ENCODE measurements around the gene CDK15.

The CDK15 gene

GRCh38 chr2:201788371-201788770 lies 18.0 kb upstream of the CDK15 start:
- Histone ChIP-seq H3K27me3 (ENCODE audit: control insufficient read depth, insufficient read depth, low read length, poor library complexity, severe bottlenecking) (no peaks in the 10 kb centered on the region), H3K4me3 (ENCODE audit: insufficient read depth, low read depth, low read length) (no peak overlapping the region), H3K27ac (ENCODE audit: insufficient read depth, low read depth, low read length, poor library complexity, severe bottlenecking) (no peak overlapping the region), H3K4me1 (ENCODE audit: control insufficient read depth, insufficient read depth, low read length) (no peaks in the 10 kb centered on the region), H3K36me3 (ENCODE audit: control insufficient read depth, insufficient read depth, low read length) (no peaks in the 10 kb centered on the region), H3K9me3 (ENCODE audit: control insufficient read depth, low read length) (no peaks in the 10 kb centered on the region)
- WGBS, 2 experiments: 94 to 97% methylated on average over 3 of the region's 3 CpGs

- 93 to 98% methylated on average over 2 of the region's 2 CpGs for WGBS, 2 experiments
- no peaks in the 10 kb centered on the region for H3K4me1 ChIP-seq (ENCODE audit: control insufficient read depth, insufficient read depth, low read length)
- no peaks in the 10 kb centered on the region for H3K36me3 ChIP-seq (ENCODE audit: control insufficient read depth, insufficient read depth, low read length)
- no peaks in the 10 kb centered on the region for H3K27me3 ChIP-seq (ENCODE audit: control insufficient read depth, insufficient read depth, low read length, poor library complexity, severe bottlenecking)
- H3K27ac ChIP-seq (ENCODE audit: insufficient read depth, low read depth, low read length, poor library complexity, severe bottlenecking): no peak overlapping the region
- H3K4me3 ChIP-seq (ENCODE audit: insufficient read depth, low read depth, low read length): no peak overlapping the region
- no peaks in the 10 kb centered on the region for H3K9me3 ChIP-seq (ENCODE audit: control insufficient read depth, low read length)
These were observed 16.9 kb upstream of the CDK15 start for GRCh38 chr2:201789395-201789794.

- 95% methylated on average over 3 of the region's 3 CpGs for WGBS, 2 experiments
- no peaks in the 10 kb centered on the region for H3K9me3 ChIP-seq (ENCODE audit: control insufficient read depth, low read length)
- no peak overlapping the region for H3K27ac ChIP-seq (ENCODE audit: insufficient read depth, low read depth, low read length, poor library complexity, severe bottlenecking)
- no peaks in the 10 kb centered on the region for H3K36me3 ChIP-seq (ENCODE audit: control insufficient read depth, insufficient read depth, low read length)
- H3K27me3 ChIP-seq (ENCODE audit: control insufficient read depth, insufficient read depth, low read length, poor library complexity, severe bottlenecking): no peaks in the 10 kb centered on the region
- H3K4me1 ChIP-seq (ENCODE audit: control insufficient read depth, insufficient read depth, low read length): no peaks in the 10 kb centered on the region
- H3K4me3 ChIP-seq (ENCODE audit: insufficient read depth, low read depth, low read length): no peak overlapping the region
These were observed 16.0 kb upstream of the CDK15 start for GRCh38 chr2:201790291-201790690.

GRCh38 chr2:201790989-201791388 lies 15.3 kb upstream of the CDK15 start:
- no peak overlapping the region for H3K27ac ChIP-seq (ENCODE audit: insufficient read depth, low read depth, low read length, poor library complexity, severe bottlenecking)
- WGBS, 2 experiments: 95 to 100% methylated on average over 2 of the region's 2 CpGs
- H3K4me3 ChIP-seq (ENCODE audit: insufficient read depth, low read depth, low read length): no peak overlapping the region
- H3K27me3 ChIP-seq (ENCODE audit: control insufficient read depth, insufficient read depth, low read length, poor library complexity, severe bottlenecking): no peaks in the 10 kb centered on the region
- no peaks in the 10 kb centered on the region for H3K36me3 ChIP-seq (ENCODE audit: control insufficient read depth, insufficient read depth, low read length)
- H3K9me3 ChIP-seq (ENCODE audit: control insufficient read depth, low read length): no peaks in the 10 kb centered on the region
- no peaks in the 10 kb centered on the region for H3K4me1 ChIP-seq (ENCODE audit: control insufficient read depth, insufficient read depth, low read length)

- no peaks in the 10 kb centered on the region for H3K27me3 ChIP-seq (ENCODE audit: control insufficient read depth, insufficient read depth, low read length, poor library complexity, severe bottlenecking)
- H3K9me3 ChIP-seq (ENCODE audit: control insufficient read depth, low read length): no peaks in the 10 kb centered on the region
- no peak overlapping the region for H3K27ac ChIP-seq (ENCODE audit: insufficient read depth, low read depth, low read length, poor library complexity, severe bottlenecking)
- H3K4me1 ChIP-seq (ENCODE audit: control insufficient read depth, insufficient read depth, low read length): no peaks in the 10 kb centered on the region
- H3K36me3 ChIP-seq (ENCODE audit: control insufficient read depth, insufficient read depth, low read length): no peaks in the 10 kb centered on the region
- no peak overlapping the region for H3K4me3 ChIP-seq (ENCODE audit: insufficient read depth, low read depth, low read length)
- WGBS, 2 experiments: 100% methylated on average over 1 of the region's 1 CpG; no CpG with 5 or more reads in 1 of the 2 experiments
These were observed 12.7 kb upstream of the CDK15 start for GRCh38 chr2:201793631-201794030.

- Histone ChIP-seq H3K4me1 (ENCODE audit: control insufficient read depth, insufficient read depth, low read length) (no peaks in the 10 kb centered on the region), H3K36me3 (ENCODE audit: control insufficient read depth, insufficient read depth, low read length) (no peaks in the 10 kb centered on the region), H3K27me3 (ENCODE audit: control insufficient read depth, insufficient read depth, low read length, poor library complexity, severe bottlenecking) (no peaks in the 10 kb centered on the region), H3K9me3 (ENCODE audit: control insufficient read depth, low read length) (no peaks in the 10 kb centered on the region), H3K27ac (ENCODE audit: insufficient read depth, low read depth, low read length, poor library complexity, severe bottlenecking) (no peak overlapping the region), H3K4me3 (ENCODE audit: insufficient read depth, low read depth, low read length) (no peak overlapping the region)
- WGBS, 2 experiments: 88 to 96% methylated on average over 5 to 6 of the region's 6 CpGs
These were observed 12.0 kb upstream of the CDK15 start for GRCh38 chr2:201794294-201794693.

- H3K4me3 ChIP-seq (ENCODE audit: insufficient read depth, low read depth, low read length): no peak overlapping the region
- H3K27ac ChIP-seq (ENCODE audit: insufficient read depth, low read depth, low read length, poor library complexity, severe bottlenecking): no peak overlapping the region
- H3K27me3 ChIP-seq (ENCODE audit: control insufficient read depth, insufficient read depth, low read length, poor library complexity, severe bottlenecking): no peaks in the 10 kb centered on the region
- no peaks in the 10 kb centered on the region for H3K4me1 ChIP-seq (ENCODE audit: control insufficient read depth, insufficient read depth, low read length)
- H3K36me3 ChIP-seq (ENCODE audit: control insufficient read depth, insufficient read depth, low read length): no peaks in the 10 kb centered on the region
- no peaks in the 10 kb centered on the region for H3K9me3 ChIP-seq (ENCODE audit: control insufficient read depth, low read length)
- WGBS, 2 experiments: 25 to 34% methylated on average over 4 to 5 of the region's 5 CpGs
These were observed 10.5 kb upstream of the CDK15 start for GRCh38 chr2:201795607-201796477.

GRCh38 chr2:201796478-201796865 lies 9.9 kb upstream of the CDK15 start:
- Histone ChIP-seq H3K36me3 (ENCODE audit: control insufficient read depth, insufficient read depth, low read length) (no peaks in the 10 kb centered on the region), H3K4me1 (ENCODE audit: control insufficient read depth, insufficient read depth, low read length) (no peaks in the 10 kb centered on the region), H3K27me3 (ENCODE audit: control insufficient read depth, insufficient read depth, low read length, poor library complexity, severe bottlenecking) (no peaks in the 10 kb centered on the region), H3K27ac (ENCODE audit: insufficient read depth, low read depth, low read length, poor library complexity, severe bottlenecking) (no peak overlapping the region), H3K4me3 (ENCODE audit: insufficient read depth, low read depth, low read length) (no peak overlapping the region), H3K9me3 (ENCODE audit: control insufficient read depth, low read length) (no peaks in the 10 kb centered on the region)

- WGBS, 2 experiments: 71 to 78% methylated on average over 4 to 5 of the region's 5 CpGs
- Histone ChIP-seq H3K4me3 (ENCODE audit: insufficient read depth, low read depth, low read length) (no peak overlapping the region), H3K4me1 (ENCODE audit: control insufficient read depth, insufficient read depth, low read length) (no peaks in the 10 kb centered on the region), H3K27ac (ENCODE audit: insufficient read depth, low read depth, low read length, poor library complexity, severe bottlenecking) (no peak overlapping the region), H3K36me3 (ENCODE audit: control insufficient read depth, insufficient read depth, low read length) (no peaks in the 10 kb centered on the region), H3K27me3 (ENCODE audit: control insufficient read depth, insufficient read depth, low read length, poor library complexity, severe bottlenecking) (no peaks in the 10 kb centered on the region), H3K9me3 (ENCODE audit: control insufficient read depth, low read length) (no peaks in the 10 kb centered on the region)
These were observed 9.0 kb upstream of the CDK15 start for GRCh38 chr2:201797175-201797840.

- Histone ChIP-seq H3K27ac (ENCODE audit: insufficient read depth, low read depth, low read length, poor library complexity, severe bottlenecking) (no peak overlapping the region), H3K27me3 (ENCODE audit: control insufficient read depth, insufficient read depth, low read length, poor library complexity, severe bottlenecking) (no peaks in the 10 kb centered on the region), H3K4me3 (ENCODE audit: insufficient read depth, low read depth, low read length) (no peak overlapping the region), H3K4me1 (ENCODE audit: control insufficient read depth, insufficient read depth, low read length) (no peaks in the 10 kb centered on the region), H3K9me3 (ENCODE audit: control insufficient read depth, low read length) (no peaks in the 10 kb centered on the region), H3K36me3 (ENCODE audit: control insufficient read depth, insufficient read depth, low read length) (no peaks in the 10 kb centered on the region)
- 92 to 95% methylated on average over 7 of the region's 7 CpGs for WGBS, 2 experiments
These were observed 8.0 kb upstream of the CDK15 start for GRCh38 chr2:201798252-201798913.

Measured in ectodermal cell (in vitro differentiated cells).